DOHH2 (cell line): Measurements from ENCODE around the gene LINGO1.

Experiments
- H3F3A ChIP-seq: fragments of 200-600 bp; sonication (generic), shearing (Covaris generic); 2 replicates; pipeline ENCODE4 v1.6.0; 2016; ENCODE audit warnings: antibody characterized with exemption, mild to moderate bottlenecking; ENCODE audit not compliant: control insufficient read depth, insufficient read depth
- H3K27ac ChIP-seq: fragments of 200-600 bp; sonication (generic); 2 replicates; pipeline ENCODE4 v1.5.1; 2014; ENCODE audit warnings: low read depth, mild to moderate bottlenecking, low read length, moderate library complexity
- H3K27me3 ChIP-seq: fragments of 200-600 bp; sonication (generic); 2 replicates; pipeline ENCODE4 v1.6.1; 2014; ENCODE audit warnings: mild to moderate bottlenecking, low read length, mixed read lengths; ENCODE audit not compliant: control insufficient read depth
- H3K36me3 ChIP-seq: fragments of 200-600 bp; sonication (generic); 2 replicates; pipeline ENCODE4 v1.6.1; 2014; ENCODE audit warnings: mild to moderate bottlenecking, low read length, moderate library complexity, mixed read lengths; ENCODE audit not compliant: control insufficient read depth
- H3K4me1 ChIP-seq: fragments of 200-600 bp; sonication (generic); 2 replicates; pipeline ENCODE4 v1.6.1; 2014; ENCODE audit warnings: mild to moderate bottlenecking, low read length, mixed read lengths; ENCODE audit not compliant: control insufficient read depth
- H3K4me2 ChIP-seq: fragments of 200-600 bp; sonication (generic); 2 replicates; pipeline ENCODE4 v1.6.0; 2014; ENCODE audit warnings: mild to moderate bottlenecking, low read length, moderate library complexity
- H3K4me3 ChIP-seq: fragments of 200-600 bp; sonication (generic); 2 replicates; pipeline ENCODE4 v1.5.1; 2014; ENCODE audit warnings: mild to moderate bottlenecking, low read length, mixed read lengths
- H3K79me2 ChIP-seq: fragments of 200-600 bp; sonication (generic); 2 replicates; pipeline ENCODE4 v1.6.1; 2014; ENCODE audit warnings: mild to moderate bottlenecking, low read length, mixed read lengths; ENCODE audit not compliant: control insufficient read depth
- H3K9me2 ChIP-seq: fragments of 200-600 bp; sonication (generic); replicated peaks from 2 replicates; pipeline ENCODE4 v1.6.1; 2014; ENCODE audit warnings: mild to moderate bottlenecking, low read length, mixed read lengths; ENCODE audit not compliant: control insufficient read depth
- H3K9me3 ChIP-seq: fragments of 200-600 bp; sonication (generic); 2 replicates; pipeline ENCODE4 v1.6.1; 2014; ENCODE audit warnings: antibody characterized with exemption, low read length, mixed read lengths; ENCODE audit not compliant: control insufficient read depth, insufficient read depth
- H4K20me1 ChIP-seq: fragments of 200-600 bp; sonication (generic); 2 replicates; pipeline ENCODE4 v1.6.0; 2014; ENCODE audit warnings: low read depth, mild to moderate bottlenecking, antibody characterized with exemption, low read length, moderate library complexity; ENCODE audit not compliant: control insufficient read depth, insufficient read depth
- CTCF ChIP-seq: fragments of 200-600 bp; sonication (generic); IDR thresholded peaks from one replicate; pipeline ENCODE4 v1.5.1; 2014; ENCODE audit warnings: antibody characterized with exemption, mild to moderate bottlenecking, low read depth, low read length; ENCODE audit not compliant: poor library complexity, severe bottlenecking
- EZH2phosphoT487 ChIP-seq: fragments of 200-600 bp; sonication (generic); IDR thresholded peaks from 2 replicates; pipeline ENCODE4 v1.6.1; 2017; ENCODE audit warnings: borderline replicate concordance, mild to moderate bottlenecking, antibody characterized with exemption, low read length, moderate library complexity, mixed read lengths

LINGO1 gene

GRCh38 chr15:77649610-77650009 lies 16.9 kb upstream of the LINGO1 start:
- no peaks in the 10 kb centered on the region for H3K36me3 ChIP-seq
- no peaks in the 10 kb centered on the region for H3F3A ChIP-seq
- 0 out of 2 replicates have a peak, but pooled peaks cover 8% of the 10 kb centered on the region for H3K27me3 ChIP-seq

GRCh38 chr15:77649017-77649416 lies 16.3 kb upstream of the LINGO1 start:
- Histone ChIP-seq H3K4me2 (no peak overlapping the region), H3K4me3 (no peak overlapping the region), H3K27ac (no peak overlapping the region), H3K36me3 (no peaks in the 10 kb centered on the region), H3K79me2 (no peaks in the 10 kb centered on the region), H3K9me2 (no peaks in the 10 kb centered on the region), H3K27me3 (0 out of 2 replicates have a peak, but pooled peaks cover 8% of the 10 kb centered on the region), H4K20me1 (no peaks in the 10 kb centered on the region), H3K4me1 (no peaks in the 10 kb centered on the region), H3K9me3 (peaks cover 1% of the 10 kb centered on the region; the same call in 1 of the 2 replicates), H3F3A (no peaks in the 10 kb centered on the region)
- TF ChIP-seq CTCF (no peak), EZH2phosphoT487 (no peak)

More at GRCh38 chr15:77649610-77650009, 16.9 kb upstream of the LINGO1 start:
- H4K20me1 ChIP-seq = no peaks in the 10 kb centered on the region
- H3K4me2 ChIP-seq = no peak overlapping the region
- no peak overlapping the region for H3K27ac ChIP-seq
- no peak overlapping the region for H3K4me3 ChIP-seq
- H3K9me2 ChIP-seq = no peaks in the 10 kb centered on the region
- no peaks in the 10 kb centered on the region for H3K79me2 ChIP-seq
- no peaks in the 10 kb centered on the region for H3K4me1 ChIP-seq
- H3K9me3 ChIP-seq = peaks cover 4% of the 10 kb centered on the region; the same call in 1 of the 2 replicates
- TF ChIP-seq CTCF = no peak
- TF ChIP-seq EZH2phosphoT487 = no peak

- no peaks in the 10 kb centered on the region for H4K20me1 ChIP-seq
- H3K9me2 ChIP-seq = no peaks in the 10 kb centered on the region
- no peaks in the 10 kb centered on the region for H3K36me3 ChIP-seq
- H3K27ac ChIP-seq = no peak overlapping the region
- 0 out of 2 replicates have a peak, but pooled peaks cover 8% of the 10 kb centered on the region for H3K27me3 ChIP-seq
- H3F3A ChIP-seq = no peaks in the 10 kb centered on the region
- H3K4me2 ChIP-seq = no peak overlapping the region
- H3K9me3 ChIP-seq = no peaks in the 10 kb centered on the region
- no peak for TF ChIP-seq CTCF
- TF ChIP-seq EZH2phosphoT487 = no peak
- H3K4me1 ChIP-seq = no peaks in the 10 kb centered on the region
- H3K79me2 ChIP-seq = no peaks in the 10 kb centered on the region
- no peak overlapping the region for H3K4me3 ChIP-seq
Observed at GRCh38 chr15:77647961-77648360, 15.2 kb upstream of the LINGO1 start.
